BLaER1 (cell line): ENCODE data around the gene ATP11A.
"Not testable (repeated sequence)": the region's sequence is repeated elsewhere in the genome, so short reads cannot be mapped to it uniquely, and the experiment has no call there.

ENCODE experiments used
- H3K27ac ChIP-seq: shearing (Covaris generic); formaldehyde crosslinking; 2 replicates; pipeline ENCODE4 v1.8.1; 2022
- H3K27me3 ChIP-seq: shearing (Covaris generic); formaldehyde crosslinking; 2 replicates; pipeline ENCODE4 v1.8.1; 2022
- H3K36me3 ChIP-seq: shearing (Covaris generic); formaldehyde crosslinking; 2 replicates; pipeline ENCODE4 v1.8.1; 2022
- H3K4me1 ChIP-seq: shearing (Covaris generic); formaldehyde crosslinking; 2 replicates; pipeline ENCODE4 v1.8.1; 2022
- H3K4me2 ChIP-seq: shearing (Covaris generic); formaldehyde crosslinking; 2 replicates; pipeline ENCODE4 v1.8.1; 2022
- H3K4me3 ChIP-seq: shearing (Covaris generic); formaldehyde crosslinking; 2 replicates; pipeline ENCODE4 v1.8.1; 2022
- H3K9ac ChIP-seq: shearing (Covaris generic); formaldehyde crosslinking; 2 replicates; pipeline ENCODE4 v1.8.1; 2022
- H3K9me3 ChIP-seq: shearing (Covaris generic); formaldehyde crosslinking; 2 replicates; pipeline ENCODE4 v1.8.1; 2022
- H4K20me1 ChIP-seq: shearing (Covaris generic); formaldehyde crosslinking; 2 replicates; pipeline ENCODE4 v1.8.1; 2022
- Cebpa-rat ChIP-seq: shearing (Covaris generic); IDR thresholded peaks from 2 replicates; pipeline ENCODE4 v1.8.1; 2022

Gene ATP11A

GRCh38 chr13:112680741-112681360, 9.0 kb upstream of the ATP11A start:
- H3K36me3 ChIP-seq: no peaks in the 10 kb centered on the region
- H3K9me3 ChIP-seq: no peaks in the 10 kb centered on the region; the same call in 1 of the 2 replicates
- H3K27me3 ChIP-seq: no peaks in the 10 kb centered on the region
- no peak for TF ChIP-seq Cebpa-rat
- no peak overlapping the region for H3K4me3 ChIP-seq
- no peak overlapping the region for H3K4me2 ChIP-seq
- H3K27ac ChIP-seq: no peak overlapping the region
- H4K20me1 ChIP-seq: no peaks in the 10 kb centered on the region
- H3K4me1 ChIP-seq: no peaks in the 10 kb centered on the region
- no peak overlapping the region for H3K9ac ChIP-seq

GRCh38 chr13:112683581-112683980, 6.3 kb upstream of the ATP11A start:
- H4K20me1 ChIP-seq: no peaks in the 10 kb centered on the region
- H3K9ac ChIP-seq: no peak overlapping the region
- no peaks in the 10 kb centered on the region for H3K36me3 ChIP-seq
- H3K27ac ChIP-seq: no peak overlapping the region
- TF ChIP-seq Cebpa-rat: no peak
- no peak overlapping the region for H3K4me2 ChIP-seq
- no peaks in the 10 kb centered on the region for H3K27me3 ChIP-seq
- no peaks in the 10 kb centered on the region; the same call in 1 of the 2 replicates for H3K9me3 ChIP-seq
- no peak overlapping the region for H3K4me3 ChIP-seq
- peaks cover 18% of the 10 kb centered on the region for H3K4me1 ChIP-seq

- no peak overlapping the region for H3K27ac ChIP-seq
- no peak for TF ChIP-seq Cebpa-rat
- H4K20me1 ChIP-seq: no peaks in the 10 kb centered on the region
- no peak overlapping the region for H3K4me2 ChIP-seq
- no peaks in the 10 kb centered on the region for H3K27me3 ChIP-seq
- H3K9ac ChIP-seq: no peak overlapping the region
- H3K36me3 ChIP-seq: no peaks in the 10 kb centered on the region
- H3K4me1 ChIP-seq: peaks cover 25% of the 10 kb centered on the region
- no peak overlapping the region for H3K4me3 ChIP-seq
- no peaks in the 10 kb centered on the region for H3K9me3 ChIP-seq
Observed at GRCh38 chr13:112684071-112684845, 5.6 kb upstream of the ATP11A start.

GRCh38 chr13:112685189-112685805, 4.5 kb upstream of the ATP11A start:
- not testable (repeated sequence) for H3K4me2 ChIP-seq, H3K27ac ChIP-seq, H3K27me3 ChIP-seq, H3K9me3 ChIP-seq, H3K4me3 ChIP-seq, H4K20me1 ChIP-seq, H3K9ac ChIP-seq, H3K36me3 ChIP-seq
- H3K4me1 ChIP-seq: peaks cover 27% of the 10 kb centered on the region

- H3K9me3 ChIP-seq: no peaks in the 10 kb centered on the region
- no peak overlapping the region for H3K4me2 ChIP-seq
- peaks cover 27% of the 10 kb centered on the region for H3K4me1 ChIP-seq
- H3K36me3 ChIP-seq: no peaks in the 10 kb centered on the region
- TF ChIP-seq Cebpa-rat: no peak
- H3K4me3 ChIP-seq: no peak overlapping the region
- H3K27me3 ChIP-seq: no peaks in the 10 kb centered on the region
- no peak overlapping the region for H3K9ac ChIP-seq
- H4K20me1 ChIP-seq: peaks cover under 1% of the 10 kb centered on the region; the same call in 1 of the 2 replicates
- no peak overlapping the region for H3K27ac ChIP-seq
Observed at GRCh38 chr13:112685896-112686295, 3.9 kb upstream of the ATP11A start.

- peaks cover 28% of the 10 kb centered on the region for H3K4me1 ChIP-seq
- no peak overlapping the region for H3K9ac ChIP-seq
- H3K27ac ChIP-seq: no peak overlapping the region
- H3K36me3 ChIP-seq: no peaks in the 10 kb centered on the region
- peaks cover 5% of the 10 kb centered on the region for H4K20me1 ChIP-seq
- no peak overlapping the region for H3K4me3 ChIP-seq
- H3K4me2 ChIP-seq: no peak overlapping the region
- no peaks in the 10 kb centered on the region for H3K27me3 ChIP-seq
- TF ChIP-seq Cebpa-rat: no peak
- H3K9me3 ChIP-seq: no peaks in the 10 kb centered on the region
Observed at GRCh38 chr13:112686364-112686763, 3.5 kb upstream of the ATP11A start.

GRCh38 chr13:112686987-112687386, 2.9 kb upstream of the ATP11A start:
- H4K20me1 ChIP-seq: peaks cover 11% of the 10 kb centered on the region
- no peak for TF ChIP-seq Cebpa-rat

GRCh38 chr13:112687836-112688559, 1.8 kb upstream of the ATP11A start:
- Histone ChIP-seq H3K9ac (no peak overlapping the region), H3K27me3 (no peaks in the 10 kb centered on the region; the same call in 1 of the 2 replicates), H4K20me1 (peaks cover 21% of the 10 kb centered on the region), H3K4me2 (peak overlapping the region; percentile 87), H3K27ac (peak overlapping the region; percentile 92), H3K36me3 (no peaks in the 10 kb centered on the region), H3K9me3 (no peaks in the 10 kb centered on the region), H3K4me3 (peak overlapping the region; percentile 91; the same call in 1 of the 2 replicates), H3K4me1 (peaks cover 44% of the 10 kb centered on the region)
- no peak for TF ChIP-seq Cebpa-rat

More at GRCh38 chr13:112686987-112687386, 2.9 kb upstream of the ATP11A start:
- H3K27me3 ChIP-seq: no peaks in the 10 kb centered on the region; the same call in 1 of the 2 replicates
- H3K4me1 ChIP-seq: peaks cover 34% of the 10 kb centered on the region
- no peaks in the 10 kb centered on the region for H3K9me3 ChIP-seq
- H3K27ac ChIP-seq: no peak overlapping the region
- no peak overlapping the region; the same call in 1 of the 2 replicates for H3K4me2 ChIP-seq
- no peak overlapping the region for H3K4me3 ChIP-seq
- no peak overlapping the region for H3K9ac ChIP-seq
- H3K36me3 ChIP-seq: no peaks in the 10 kb centered on the region

- peak; percentile 78 for TF ChIP-seq Cebpa-rat
- Histone ChIP-seq H3K4me3 (peak overlapping the region; percentile 91), H3K4me2 (peak overlapping the region; percentile 87)
Observed at GRCh38 chr13:112688560-112689302, 1.1 kb upstream of the ATP11A start.

More at GRCh38 chr13:112688560-112689302, 1.1 kb upstream of the ATP11A start:
- Histone ChIP-seq H3K36me3 (no peaks in the 10 kb centered on the region), H3K4me1 (peaks cover 52% of the 10 kb centered on the region), H4K20me1 (peaks cover 29% of the 10 kb centered on the region), H3K9me3 (no peaks in the 10 kb centered on the region), H3K27me3 (no peaks in the 10 kb centered on the region; the same call in 1 of the 2 replicates), H3K27ac (peak overlapping the region; percentile 92), H3K9ac (peak overlapping the region; percentile 93)
